ENCODE data around the gene CACNA1C.

DNA sequence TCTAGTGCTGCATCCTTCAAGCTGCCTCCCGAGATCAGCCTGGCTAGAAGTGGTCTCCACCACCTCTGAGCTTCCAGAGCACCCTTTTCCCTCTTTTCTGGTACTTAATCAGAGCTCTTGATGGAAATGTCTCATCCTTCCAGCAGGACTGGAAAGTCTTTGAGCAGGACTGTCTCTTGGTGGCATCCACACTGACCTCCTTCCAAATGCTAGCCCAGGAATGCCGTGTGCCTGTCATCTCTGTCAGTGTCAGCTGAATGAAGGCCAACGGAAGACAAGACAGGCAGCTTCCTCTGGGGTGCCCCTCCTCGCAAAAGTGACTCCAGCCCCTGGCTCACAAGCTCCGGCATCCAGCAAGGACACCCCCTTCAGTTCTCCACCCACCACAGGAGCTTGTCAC, 570.7 kb downstream of the CACNA1C start:
- TF ChIP-seq, protein P1, sequence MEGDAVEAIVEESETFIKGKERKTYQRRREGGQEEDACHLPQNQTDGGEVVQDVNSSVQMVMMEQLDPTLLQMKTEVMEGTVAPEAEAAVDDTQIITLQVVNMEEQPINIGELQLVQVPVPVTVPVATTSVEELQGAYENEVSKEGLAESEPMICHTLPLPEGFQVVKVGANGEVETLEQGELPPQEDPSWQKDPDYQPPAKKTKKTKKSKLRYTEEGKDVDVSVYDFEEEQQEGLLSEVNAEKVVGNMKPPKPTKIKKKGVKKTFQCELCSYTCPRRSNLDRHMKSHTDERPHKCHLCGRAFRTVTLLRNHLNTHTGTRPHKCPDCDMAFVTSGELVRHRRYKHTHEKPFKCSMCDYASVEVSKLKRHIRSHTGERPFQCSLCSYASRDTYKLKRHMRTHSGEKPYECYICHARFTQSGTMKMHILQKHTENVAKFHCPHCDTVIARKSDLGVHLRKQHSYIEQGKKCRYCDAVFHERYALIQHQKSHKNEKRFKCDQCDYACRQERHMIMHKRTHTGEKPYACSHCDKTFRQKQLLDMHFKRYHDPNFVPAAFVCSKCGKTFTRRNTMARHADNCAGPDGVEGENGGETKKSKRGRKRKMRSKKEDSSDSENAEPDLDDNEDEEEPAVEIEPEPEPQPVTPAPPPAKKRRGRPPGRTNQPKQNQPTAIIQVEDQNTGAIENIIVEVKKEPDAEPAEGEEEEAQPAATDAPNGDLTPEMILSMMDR (IDR thresholded peaks at IDR 0.05 in 2 of 3, conservative IDR thresholded peaks at IDR 0.05 in 1 of 3; ENCODE audit: control insufficient read depth in 2 of 3, extremely low read depth in 1 of 3, insufficient read depth in 1 of 3, low read depth in 3 of 3, low read length in 3 of 3), result no peak
- TF ChIP-seq TCF12 (IDR thresholded peaks at IDR 0.05; ENCODE audit: low read depth, low read length) (no peak), KDM1A (IDR thresholded peaks at IDR 0.05; ENCODE audit: borderline replicate concordance) (no peak), SUZ12 (IDR thresholded peaks at IDR 0.05; ENCODE audit: unreplicated experiment) (no peak), ZNF24 (IDR thresholded peaks at IDR 0.05) (no peak), NR2F1 (conservative IDR thresholded peaks at IDR 0.05) (no peak), SIN3A (IDR thresholded peaks at IDR 0.05; ENCODE audit: low read depth, low read length) (no peak), POLR2AphosphoS5 (IDR thresholded peaks at IDR 0.05; ENCODE audit: low read length) (no peak)
- TF ChIP-seq, protein P2, sequence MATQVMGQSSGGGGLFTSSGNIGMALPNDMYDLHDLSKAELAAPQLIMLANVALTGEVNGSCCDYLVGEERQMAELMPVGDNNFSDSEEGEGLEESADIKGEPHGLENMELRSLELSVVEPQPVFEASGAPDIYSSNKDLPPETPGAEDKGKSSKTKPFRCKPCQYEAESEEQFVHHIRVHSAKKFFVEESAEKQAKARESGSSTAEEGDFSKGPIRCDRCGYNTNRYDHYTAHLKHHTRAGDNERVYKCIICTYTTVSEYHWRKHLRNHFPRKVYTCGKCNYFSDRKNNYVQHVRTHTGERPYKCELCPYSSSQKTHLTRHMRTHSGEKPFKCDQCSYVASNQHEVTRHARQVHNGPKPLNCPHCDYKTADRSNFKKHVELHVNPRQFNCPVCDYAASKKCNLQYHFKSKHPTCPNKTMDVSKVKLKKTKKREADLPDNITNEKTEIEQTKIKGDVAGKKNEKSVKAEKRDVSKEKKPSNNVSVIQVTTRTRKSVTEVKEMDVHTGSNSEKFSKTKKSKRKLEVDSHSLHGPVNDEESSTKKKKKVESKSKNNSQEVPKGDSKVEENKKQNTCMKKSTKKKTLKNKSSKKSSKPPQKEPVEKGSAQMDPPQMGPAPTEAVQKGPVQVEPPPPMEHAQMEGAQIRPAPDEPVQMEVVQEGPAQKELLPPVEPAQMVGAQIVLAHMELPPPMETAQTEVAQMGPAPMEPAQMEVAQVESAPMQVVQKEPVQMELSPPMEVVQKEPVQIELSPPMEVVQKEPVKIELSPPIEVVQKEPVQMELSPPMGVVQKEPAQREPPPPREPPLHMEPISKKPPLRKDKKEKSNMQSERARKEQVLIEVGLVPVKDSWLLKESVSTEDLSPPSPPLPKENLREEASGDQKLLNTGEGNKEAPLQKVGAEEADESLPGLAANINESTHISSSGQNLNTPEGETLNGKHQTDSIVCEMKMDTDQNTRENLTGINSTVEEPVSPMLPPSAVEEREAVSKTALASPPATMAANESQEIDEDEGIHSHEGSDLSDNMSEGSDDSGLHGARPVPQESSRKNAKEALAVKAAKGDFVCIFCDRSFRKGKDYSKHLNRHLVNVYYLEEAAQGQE (IDR thresholded peaks at IDR 0.05; ENCODE audit: low read depth, low read length), result no peak
- TF ChIP-seq, protein P3, sequence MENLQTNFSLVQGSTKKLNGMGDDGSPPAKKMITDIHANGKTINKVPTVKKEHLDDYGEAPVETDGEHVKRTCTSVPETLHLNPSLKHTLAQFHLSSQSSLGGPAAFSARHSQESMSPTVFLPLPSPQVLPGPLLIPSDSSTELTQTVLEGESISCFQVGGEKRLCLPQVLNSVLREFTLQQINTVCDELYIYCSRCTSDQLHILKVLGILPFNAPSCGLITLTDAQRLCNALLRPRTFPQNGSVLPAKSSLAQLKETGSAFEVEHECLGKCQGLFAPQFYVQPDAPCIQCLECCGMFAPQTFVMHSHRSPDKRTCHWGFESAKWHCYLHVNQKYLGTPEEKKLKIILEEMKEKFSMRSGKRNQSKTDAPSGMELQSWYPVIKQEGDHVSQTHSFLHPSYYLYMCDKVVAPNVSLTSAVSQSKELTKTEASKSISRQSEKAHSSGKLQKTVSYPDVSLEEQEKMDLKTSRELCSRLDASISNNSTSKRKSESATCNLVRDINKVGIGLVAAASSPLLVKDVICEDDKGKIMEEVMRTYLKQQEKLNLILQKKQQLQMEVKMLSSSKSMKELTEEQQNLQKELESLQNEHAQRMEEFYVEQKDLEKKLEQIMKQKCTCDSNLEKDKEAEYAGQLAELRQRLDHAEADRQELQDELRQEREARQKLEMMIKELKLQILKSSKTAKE (IDR thresholded peaks at IDR 0.05; ENCODE audit: low read depth, poor library complexity, severe bottlenecking), result no peak

All from GM12878 (cell line).